RWPE2 (cell line): ENCODE results near the gene PRSS53.

Source experiments
- ATAC-seq: fragments of 200-7000 bp; cut with Tn5 transposase; 3 replicates; pipeline ENCODE4 v1.9.1; 2021; ENCODE audit warnings: low read depth
- DNase-seq: peaks from one replicate; pipeline ENCODE4 v3.0.0-alpha.2; 2020; ENCODE audit warnings: low spot score
- H3K27ac ChIP-seq: fragments of 450-650 bp; 2 replicates; pipeline ENCODE4 v1.5.1; 2017; ENCODE audit warnings: mild to moderate bottlenecking; ENCODE audit not compliant: poor library complexity, severe bottlenecking
- H3K27me3 ChIP-seq: fragments of 250-450 bp; sonication (Bioruptor Pico); 2 replicates; pipeline ENCODE4 v1.5.1; 2021; ENCODE audit warnings: mild to moderate bottlenecking, moderate library complexity; ENCODE audit not compliant: insufficient read depth, poor library complexity, severe bottlenecking
- H3K36me3 ChIP-seq: fragments of 250-450 bp; sonication (Bioruptor Pico); 2 replicates; pipeline ENCODE4 v1.5.1; 2020; ENCODE audit warnings: low read depth, mild to moderate bottlenecking, moderate library complexity
- H3K4me1 ChIP-seq: fragments of 250-450 bp; sonication (Bioruptor Pico); 2 replicates; pipeline ENCODE4 v1.5.1; 2021; ENCODE audit warnings: mild to moderate bottlenecking, moderate library complexity; ENCODE audit not compliant: insufficient read depth, poor library complexity, severe bottlenecking
- H3K4me3 ChIP-seq: fragments of 250-450 bp; sonication (Bioruptor Pico); 2 replicates; pipeline ENCODE4 v1.5.1; 2021; ENCODE audit warnings: mild to moderate bottlenecking, moderate library complexity; ENCODE audit not compliant: severe bottlenecking
- H3K9me3 ChIP-seq: fragments of 250-450 bp; sonication (Bioruptor Pico); 2 replicates; pipeline ENCODE4 v1.5.1; 2021; ENCODE audit warnings: mild to moderate bottlenecking, moderate library complexity; ENCODE audit not compliant: severe bottlenecking
- CTCF ChIP-seq: fragments of 450-650 bp; IDR thresholded peaks from one replicate; pipeline ENCODE4 v1.5.1; 2017; ENCODE audit warnings: mild to moderate bottlenecking, moderate library complexity; ENCODE audit not compliant: poor library complexity, severe bottlenecking

Gene PRSS53

DNA sequence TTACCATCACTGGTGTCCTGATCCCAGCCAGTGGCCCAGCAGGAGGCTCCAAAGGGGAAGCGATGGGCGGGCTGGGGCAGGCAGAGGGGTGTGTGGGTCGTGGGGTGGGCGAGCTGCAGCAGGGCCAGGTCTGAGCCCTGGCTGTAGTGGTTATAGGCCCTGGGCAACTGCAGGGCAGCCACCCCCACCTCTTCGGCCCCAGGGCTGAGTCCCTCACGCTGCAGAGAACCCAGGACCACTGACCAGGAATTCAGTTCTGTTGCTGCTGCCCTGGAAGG, 2.2 kb downstream of the PRSS53 start:
- no peak for TF ChIP-seq CTCF
- H3K9me3 ChIP-seq, result no peaks in the 10 kb centered on the region
- H3K27me3 ChIP-seq, result no peaks in the 10 kb centered on the region
- no peaks in the 10 kb centered on the region for H3K4me1 ChIP-seq
- ATAC-seq (no peak), DNase-seq (peak; percentile 54)
- peaks cover 33% of the 10 kb centered on the region for H3K36me3 ChIP-seq
- no peak overlapping the region for H3K4me3 ChIP-seq
- no peak overlapping the region for H3K27ac ChIP-seq

DNA sequence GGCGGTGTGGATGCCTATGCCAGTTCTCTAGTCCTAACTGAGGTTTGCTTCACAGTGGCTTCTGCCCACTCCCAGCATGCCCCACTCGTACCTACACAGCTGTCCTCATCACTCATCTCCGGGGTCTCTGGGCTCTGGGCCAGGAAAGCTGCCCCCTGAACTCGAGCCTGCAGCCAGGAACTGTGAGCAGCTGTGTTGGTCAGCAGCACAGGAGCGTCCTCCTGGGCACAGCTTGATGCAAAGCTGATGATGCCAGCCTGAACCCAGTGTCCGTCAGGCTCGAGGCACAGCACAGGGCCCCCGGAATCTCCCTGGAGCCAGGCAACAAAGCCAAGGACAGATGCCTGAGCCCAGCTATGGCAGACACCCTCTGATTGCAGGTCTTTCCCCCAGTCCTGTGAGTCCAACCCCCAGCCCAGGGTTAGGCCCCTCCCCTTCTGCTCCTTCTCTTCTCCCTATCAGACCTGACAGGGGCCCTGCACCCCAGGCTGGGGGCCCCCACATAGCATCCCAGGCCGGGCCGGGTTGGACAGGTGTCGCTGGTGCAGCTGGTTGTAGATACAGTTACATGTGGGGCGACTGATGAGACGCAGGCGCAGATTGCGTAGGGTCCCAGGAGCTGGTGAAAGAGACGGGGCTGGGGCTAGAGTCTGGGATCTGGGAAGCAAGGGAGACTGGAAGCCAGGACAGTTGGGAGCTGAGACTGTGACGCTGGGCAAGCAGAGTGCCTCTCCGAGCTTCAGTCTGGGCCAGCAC, 2.7 kb downstream of the PRSS53 start:
- Histone ChIP-seq H3K9me3 (no peaks in the 10 kb centered on the region), H3K27ac (no peak overlapping the region), H3K27me3 (no peaks in the 10 kb centered on the region), H3K36me3 (peaks cover 33% of the 10 kb centered on the region), H3K4me3 (no peak overlapping the region), H3K4me1 (no peaks in the 10 kb centered on the region)
- TF ChIP-seq CTCF, result no peak
- ATAC-seq (no peak), DNase-seq (peak; percentile 62)

GRCh38 chr16:31085411-31085810, 3.3 kb downstream of the PRSS53 start:
- peaks cover 33% of the 10 kb centered on the region for H3K36me3 ChIP-seq
- no peaks in the 10 kb centered on the region for H3K27me3 ChIP-seq
- no peak for ATAC-seq
- H3K27ac ChIP-seq, result no peak overlapping the region
- no peak overlapping the region for H3K4me3 ChIP-seq
- TF ChIP-seq CTCF, result no peak
- no peaks in the 10 kb centered on the region for H3K9me3 ChIP-seq
- no peaks in the 10 kb centered on the region for H3K4me1 ChIP-seq
- no peak for DNase-seq

DNA sequence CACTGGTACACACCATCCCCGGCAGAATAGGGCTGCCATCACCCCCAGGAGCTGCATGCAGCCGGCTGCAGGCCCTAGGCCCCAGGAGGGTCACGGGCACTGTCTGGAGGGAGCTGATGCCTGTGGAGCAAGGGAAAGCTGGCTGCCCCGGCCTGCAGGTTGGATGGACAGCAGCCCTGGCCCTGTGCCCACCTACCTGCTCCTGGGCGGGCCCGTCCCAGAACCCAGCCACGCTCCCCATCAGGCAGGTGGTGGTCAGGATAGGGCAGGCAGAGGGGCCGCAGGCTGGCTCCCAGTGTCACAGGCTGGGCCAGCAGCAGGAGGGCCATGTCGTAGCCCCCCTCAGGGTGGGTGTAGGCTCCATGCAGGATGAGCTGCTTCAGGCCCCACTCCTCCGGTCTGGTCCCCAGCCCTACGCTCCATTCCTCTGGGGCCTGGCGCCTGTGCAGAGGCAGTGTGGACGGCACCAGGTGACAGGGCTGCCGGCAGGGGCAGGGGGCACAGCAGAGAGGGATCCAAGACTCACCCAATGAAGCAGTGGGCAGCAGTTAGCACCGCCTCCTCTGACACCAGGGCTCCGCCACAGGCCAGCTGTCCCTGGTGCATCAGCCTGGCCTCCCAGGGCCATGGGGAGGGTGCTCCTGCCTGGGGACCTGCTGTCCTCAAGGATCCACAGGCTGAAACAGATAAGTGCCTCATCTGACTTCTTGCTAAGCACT, 4.0 kb downstream of the PRSS53 start:
- ATAC-seq, result no peak
- Histone ChIP-seq H3K36me3 (peaks cover 37% of the 10 kb centered on the region), H3K27ac (no peak overlapping the region)

More for the DNA sequence above, 4.0 kb downstream of the PRSS53 start:
- no peak overlapping the region for H3K4me3 ChIP-seq
- H3K27me3 ChIP-seq, result no peaks in the 10 kb centered on the region
- no peaks in the 10 kb centered on the region for H3K4me1 ChIP-seq
- H3K9me3 ChIP-seq, result no peaks in the 10 kb centered on the region
- no peak for TF ChIP-seq CTCF
- DNase-seq, result peak; percentile 56
